GM12878 (cell line): ENCODE measurements around the gene ZXDC. TPM values are rescaled to one million over a fixed set of nuclear protein-coding genes. Genes with fewer than 3 reads are reported as not detected.

Experiments used
- ATAC-seq: fragments of 200-7000 bp; cut with Tn5 transposase; 3 replicates; pipeline ENCODE4 v1.9.1; 2020; ENCODE audit warnings: mild to moderate bottlenecking, moderate library complexity
- BruUV-seq: library from RNA; stranded (reverse); fragments of 400-500 nt; replicated peaks from 2 replicates; lab custom pipeline; 2021; lab: Mats Ljungman, UMichigan
- CTCF ChIA-PET: fragments of 300-600 bp; sonication (Branson Sonifier 250); formaldehyde crosslinking; extraction: SDS; loops from one replicate; lab custom pipeline; 2021; ENCODE audit warnings: inconsistent platforms; lab: Yijun Ruan, JAX
- POLR2A ChIA-PET: fragments of 350-600 bp; formaldehyde crosslinking; extraction: SDS; loops from one replicate; lab custom pipeline; 2021; ENCODE audit warnings: inconsistent platforms; lab: Charles Lee
- RAD21 ChIA-PET: fragments of 300-600 bp; sonication (Branson Sonifier 250); formaldehyde crosslinking; loops from one replicate; lab custom pipeline; 2023; ENCODE audit warnings: antibody characterized with exemption; ENCODE audit not compliant: unreplicated experiment; lab: Charles Lee
- SMC1A ChIA-PET: fragments of 300-600 bp; sonication (Branson Sonifier 250); formaldehyde crosslinking; loops from one replicate; lab custom pipeline; 2023; ENCODE audit not compliant: unreplicated experiment, uncharacterized antibody; lab: Charles Lee
- DNase-seq: peaks from one replicate; pipeline ENCODE4 v3.0.0-alpha.2; 2011; ENCODE audit warnings: low read depth, low spot score
- FAIRE-seq: peaks from 3 replicates; lab custom pipeline; 2011; peaks lifted over from hg19 to GRCh38; lab: Jason Lieb, UNC
- H2AFZ ChIP-seq: 2 replicates; pipeline ENCODE4 v1.6.0; 2011; ENCODE audit warnings: low read depth, low read length, control low read depth; ENCODE audit not compliant: control insufficient read depth
- H3K27ac ChIP-seq: 2 replicates; pipeline ENCODE4 v1.5.1; 2011; ENCODE audit warnings: control low read depth; ENCODE audit not compliant: control insufficient read depth, insufficient read depth
- H3K27me3 ChIP-seq, 2 experiments: replicated peaks in 1 of 2; 2 replicates each; pipeline versions ENCODE4 v1.6.0 to v1.6.1; 2011; ENCODE audit warnings: low read length in 1 of 2; ENCODE audit not compliant: control insufficient read depth in 2 of 2, insufficient read depth in 2 of 2
- H3K36me3 ChIP-seq, 2 experiments: 2 replicates each; pipeline ENCODE4 v1.5.1; 2011; ENCODE audit warnings: low read length in 1 of 2; ENCODE audit not compliant: control insufficient read depth in 2 of 2, insufficient read depth in 2 of 2
- H3K4me1 ChIP-seq: 2 replicates; pipeline ENCODE4 v1.6.1; 2011; ENCODE audit warnings: mild to moderate bottlenecking, low read length, moderate library complexity, mixed read lengths; ENCODE audit not compliant: control insufficient read depth, insufficient read depth
- H3K4me2 ChIP-seq: 2 replicates; pipeline ENCODE4 v1.6.0; 2011; ENCODE audit warnings: control low read depth; ENCODE audit not compliant: control insufficient read depth, insufficient read depth
- H3K4me3 ChIP-seq: fragments of 200-600 bp; sonication (generic); 2 replicates; pipeline ENCODE4 v1.5.1; 2016
- H3K79me2 ChIP-seq: 2 replicates; pipeline ENCODE4 v1.6.0; 2011; ENCODE audit warnings: low read length; ENCODE audit not compliant: control insufficient read depth, insufficient read depth
- H3K9ac ChIP-seq: 2 replicates; pipeline ENCODE4 v1.8.0; 2011; ENCODE audit warnings: low read length, control low read depth, mixed read lengths; ENCODE audit not compliant: control insufficient read depth, insufficient read depth
- H3K9me3 ChIP-seq: replicated peaks from 3 replicates; pipeline ENCODE4 v1.5.1; 2011; ENCODE audit warnings: mild to moderate bottlenecking, low read length; ENCODE audit not compliant: control insufficient read depth, insufficient read depth
- H4K20me1 ChIP-seq: 2 replicates; pipeline ENCODE4 v1.6.0; 2011; ENCODE audit not compliant: control insufficient read depth, insufficient read depth
- BCL3 ChIP-seq: IDR thresholded peaks from 2 replicates; pipeline ENCODE4 v1.6.1; 2011; ENCODE audit warnings: borderline replicate concordance, low read depth, mild to moderate bottlenecking, moderate library complexity, low read length; ENCODE audit not compliant: insufficient read depth, poor library complexity, severe bottlenecking
- FOS ChIP-seq: IDR thresholded peaks from 3 replicates; pipeline ENCODE4 v1.6.1; 2011; ENCODE audit warnings: borderline replicate concordance; ENCODE audit not compliant: insufficient read length; ENCODE audit errors: extremely low read depth
- KLF5 ChIP-seq: fragments of 450-650 bp; IDR thresholded peaks from 2 replicates; pipeline ENCODE4 v1.6.1; 2014; ENCODE audit warnings: mild to moderate bottlenecking; ENCODE audit not compliant: partially characterized antibody
- MTA3 ChIP-seq: IDR thresholded peaks from 2 replicates; pipeline ENCODE4 v1.6.1; 2012; ENCODE audit warnings: low read length, inconsistent platforms, borderline replicate concordance
- NFYA ChIP-seq: IDR thresholded peaks from 2 replicates; pipeline ENCODE4 v1.6.1; 2011; ENCODE audit warnings: low read depth, mild to moderate bottlenecking, low read length, improper control_type of control experiment, borderline replicate concordance
- RB1 ChIP-seq: fragments of 450-650 bp; formaldehyde crosslinking; IDR thresholded peaks from 2 replicates; pipeline ENCODE4 v1.6.1; 2017; ENCODE audit warnings: mild to moderate bottlenecking, borderline replicate concordance
- RFX5 ChIP-seq: IDR thresholded peaks from 2 replicates; pipeline ENCODE4 v1.6.1; 2011; ENCODE audit warnings: low read depth, low read length, improper control_type of control experiment
- SIN3A ChIP-seq: IDR thresholded peaks from 2 replicates; pipeline ENCODE4 v1.6.1; 2012; ENCODE audit warnings: low read depth, low read length, improper control_type of control experiment
- SMC3 ChIP-seq: IDR thresholded peaks from 2 replicates; pipeline ENCODE4 v1.6.1; 2011; ENCODE audit warnings: low read length, improper control_type of control experiment, borderline replicate concordance
- TAF1 ChIP-seq: IDR thresholded peaks from 2 replicates; pipeline ENCODE4 v1.6.1; 2011; ENCODE audit warnings: mild to moderate bottlenecking, low read depth, low read length, borderline replicate concordance
- WRNIP1 ChIP-seq: IDR thresholded peaks from 2 replicates; pipeline ENCODE4 v1.6.1; 2011; ENCODE audit warnings: low read depth, low read length, improper control_type of control experiment, borderline replicate concordance
- ZNF217 ChIP-seq: fragments of 450-650 bp; IDR thresholded peaks from 2 replicates; pipeline ENCODE4 v1.6.1; 2017; ENCODE audit warnings: antibody characterized with exemption, mild to moderate bottlenecking
- ZZZ3 ChIP-seq: IDR thresholded peaks from 2 replicates; pipeline ENCODE4 v1.6.1; 2011; ENCODE audit warnings: low read depth; ENCODE audit not compliant: control insufficient read depth, insufficient read length
- WGBS: methylation state at CpG from one replicate; pipeline ENCODE4 v1.1.6; 2016; ENCODE audit warnings: low lambda C conversion rate; ENCODE audit not compliant: insufficient replicate concordance, insufficient coverage; ENCODE audit errors: missing lambda C conversion rate; 5-methylcytosine and 5-hydroxymethylcytosine counted together
- in situ Hi-C: fragments of 300-500 bp; cut with MboI; formaldehyde crosslinking; loops from 9 replicates; pipeline ENCODE4 v1.14.3; 2018; ENCODE audit warnings: mixed read lengths
- intact Hi-C: fragments of 100-400 bp; cut with micrococcal nuclease; formaldehyde crosslinking; loops from one replicate; pipeline ENCODE4 v1.14.2; 2022; ENCODE audit not compliant: unreplicated experiment
- polyA plus RNA-seq, 11 experiments: library from polyadenylated mRNA; depleted of rRNA in 4 of 11; unstranded in 6 of 11; stranded (reverse) in 5 of 11; fragments of >200 nt; fragmentation: Nextera tagmentation in 4 of 11; fragmentation: Illumina TruSeq in 1 of 11; extraction: Ambion mirVana in 4 of 11; extraction: Trizol in 1 of 11; gene quantifications; 1 replicate in 1 of 11; 2 replicates in 10 of 11; pipeline versions ENCODE4 v1.2.1 to v1.2.3, GENCODE V29; 2011 to 2016; ENCODE audit warnings: inconsistent platforms in 2 of 11, missing spikeins in 2 of 11, low read depth in 1 of 11
- total RNA-seq, 4 experiments: library from RNA; depleted of rRNA in 3 of 4; stranded (reverse); fragments of >200 nt in 3 of 4; fragmentation: Illumina TruSeq in 1 of 4; extraction: Trizol in 1 of 4; gene quantifications; 2 replicates each; pipeline versions ENCODE4 v1.2.1 to v1.2.3, GENCODE V29; 2013 to 2021
- TF ChIP-seq, protein P1 (sequence below): IDR thresholded peaks from 2 replicates; pipeline ENCODE4 v1.6.1; 2012; ENCODE audit warnings: low read length, inconsistent platforms

Gene ZXDC
- total and polyA plus RNA-seq, 10 of the 15 experiments (the other 5 are each of a cell fraction or from before 2014, with no cell fraction given) = 0.72 to 15.3 (median 8.5) TPM

DNA sequence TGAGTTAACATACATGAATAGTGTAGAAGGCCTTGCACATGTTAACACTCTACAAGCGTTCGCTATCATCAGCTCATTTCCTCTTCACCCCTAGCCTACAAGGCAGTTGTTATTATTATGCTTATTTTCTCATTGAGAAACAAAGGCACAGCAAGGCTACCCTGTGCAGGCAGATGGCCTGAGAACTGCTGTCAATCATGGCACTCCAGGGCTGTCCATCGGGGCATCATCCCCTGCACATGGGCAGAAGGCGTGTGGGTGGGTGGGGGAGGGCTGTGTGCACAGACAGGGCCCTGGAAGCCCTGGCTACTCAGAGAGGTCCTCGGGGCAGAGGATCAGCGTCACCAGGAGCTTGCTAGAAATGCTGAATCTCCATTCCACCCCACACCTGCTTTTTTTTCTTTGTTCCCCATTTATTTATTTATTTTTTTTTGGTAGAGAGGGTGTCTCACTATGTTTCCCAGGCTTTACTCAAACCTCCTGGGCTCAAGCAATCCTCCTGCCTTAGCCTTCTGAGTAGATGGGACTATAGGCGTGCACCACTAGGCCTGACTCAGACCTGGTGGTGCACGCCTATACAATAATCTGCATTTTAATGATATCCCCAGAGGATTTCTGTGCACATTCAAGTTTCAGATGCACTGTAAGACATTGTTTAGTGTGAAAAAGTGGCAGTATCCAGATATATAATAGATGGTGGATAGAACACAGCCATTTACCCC is 9.6 kb upstream of the ZXDC start:
- no TSS peak for BruUV-seq
- POLR2A ChIA-PET = no interaction called here
- ATAC-seq = no peak
- H3K36me3 ChIP-seq = no peaks in the 10 kb centered on the region
- no peaks in the 10 kb centered on the region for H3K27me3 ChIP-seq
- H3K9ac ChIP-seq = no peak overlapping the region
- no peak overlapping the region for H3K4me3 ChIP-seq
- no peak overlapping the region for H3K27ac ChIP-seq
- intact Hi-C loops = no loop called here
- TF ChIP-seq SIN3A (no peak), SMC3 (no peak), ZNF217 (no peak)
- TF ChIP-seq, all 136 proteins: peak for 0
- DNase-seq = no peak
- H3K4me1 ChIP-seq = no peaks in the 10 kb centered on the region
- H3K4me2 ChIP-seq = no peak overlapping the region
- 38% methylated on average over 8 of the region's 8 CpGs for WGBS
- FAIRE-seq = no peak
- CTCF ChIA-PET = no interaction called here
- no peaks in the 10 kb centered on the region for H3K9me3 ChIP-seq
- RAD21 ChIA-PET = no interaction called here
- no peak overlapping the region for H2AFZ ChIP-seq
- in situ Hi-C loops = no loop called here
- H3K79me2 ChIP-seq = no peaks in the 10 kb centered on the region
- H4K20me1 ChIP-seq = no peaks in the 10 kb centered on the region
- SMC1A ChIA-PET = no interaction called here

DNA sequence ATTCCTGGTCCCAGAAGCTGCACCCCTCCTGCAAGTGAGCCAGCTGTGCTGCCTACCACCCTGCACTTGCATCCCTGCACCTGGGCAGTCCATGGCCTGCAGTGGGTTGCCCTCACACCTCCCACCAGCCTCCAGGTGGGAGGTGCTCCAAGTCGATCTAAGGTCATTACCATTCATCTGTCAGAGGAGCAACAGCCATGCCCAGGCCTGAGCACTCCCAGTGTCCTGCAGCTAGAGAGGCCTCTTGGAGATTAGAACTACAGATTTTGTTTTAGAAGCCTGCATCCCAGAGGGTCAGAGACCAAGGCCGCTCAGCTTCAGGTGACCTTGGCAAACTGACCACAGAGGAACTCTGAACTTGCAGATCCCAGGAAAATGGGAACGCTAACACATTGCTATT is 9.0 kb upstream of the ZXDC start:
- no peak overlapping the region for H3K4me3 ChIP-seq
- H3K27me3 ChIP-seq = no peaks in the 10 kb centered on the region
- no peak for ATAC-seq
- WGBS = 20% methylated on average over 3 of the region's 3 CpGs
- H3K4me1 ChIP-seq = no peaks in the 10 kb centered on the region
- BruUV-seq = no TSS peak
- H3K9ac ChIP-seq = no peak overlapping the region
- no peak overlapping the region for H2AFZ ChIP-seq
- DNase-seq = no peak
- H3K27ac ChIP-seq = no peak overlapping the region
- POLR2A ChIA-PET = no interaction called here
- H3K36me3 ChIP-seq = no peaks in the 10 kb centered on the region
- in situ Hi-C loops (no loop called here), intact Hi-C loops (no loop called here)
- no peaks in the 10 kb centered on the region for H3K9me3 ChIP-seq
- CTCF ChIA-PET = no interaction called here
- SMC1A ChIA-PET = no interaction called here
- RAD21 ChIA-PET = no interaction called here
- no peak overlapping the region for H3K4me2 ChIP-seq
- H4K20me1 ChIP-seq = no peaks in the 10 kb centered on the region
- no peak for FAIRE-seq
- no peaks in the 10 kb centered on the region for H3K79me2 ChIP-seq
- TF ChIP-seq FOS (no peak), SMC3 (no peak), BCL3 (no peak), ZZZ3 (no peak), NFYA (no peak), KLF5 (no peak), MTA3 (no peak), WRNIP1 (no peak), RFX5 (no peak), TAF1 (no peak), RB1 (no peak)
- TF ChIP-seq, protein P1, sequence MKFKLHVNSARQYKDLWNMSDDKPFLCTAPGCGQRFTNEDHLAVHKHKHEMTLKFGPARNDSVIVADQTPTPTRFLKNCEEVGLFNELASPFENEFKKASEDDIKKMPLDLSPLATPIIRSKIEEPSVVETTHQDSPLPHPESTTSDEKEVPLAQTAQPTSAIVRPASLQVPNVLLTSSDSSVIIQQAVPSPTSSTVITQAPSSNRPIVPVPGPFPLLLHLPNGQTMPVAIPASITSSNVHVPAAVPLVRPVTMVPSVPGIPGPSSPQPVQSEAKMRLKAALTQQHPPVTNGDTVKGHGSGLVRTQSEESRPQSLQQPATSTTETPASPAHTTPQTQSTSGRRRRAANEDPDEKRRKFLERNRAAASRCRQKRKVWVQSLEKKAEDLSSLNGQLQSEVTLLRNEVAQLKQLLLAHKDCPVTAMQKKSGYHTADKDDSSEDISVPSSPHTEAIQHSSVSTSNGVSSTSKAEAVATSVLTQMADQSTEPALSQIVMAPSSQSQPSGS = no peak
